ENCODE measurements around the gene B3GNT4. TPM values are rescaled to one million over a fixed set of nuclear protein-coding genes. Genes with fewer than 3 reads are reported as not detected.
"Not testable (repeated sequence)": the region's sequence is repeated elsewhere in the genome, so short reads cannot be mapped to it uniquely, and the experiment has no call there.

The B3GNT4 gene
- total and polyA plus RNA-seq, 2 donors (not counting 1 experiment from before 2014, with no cell fraction given), result not detected

DNA sequence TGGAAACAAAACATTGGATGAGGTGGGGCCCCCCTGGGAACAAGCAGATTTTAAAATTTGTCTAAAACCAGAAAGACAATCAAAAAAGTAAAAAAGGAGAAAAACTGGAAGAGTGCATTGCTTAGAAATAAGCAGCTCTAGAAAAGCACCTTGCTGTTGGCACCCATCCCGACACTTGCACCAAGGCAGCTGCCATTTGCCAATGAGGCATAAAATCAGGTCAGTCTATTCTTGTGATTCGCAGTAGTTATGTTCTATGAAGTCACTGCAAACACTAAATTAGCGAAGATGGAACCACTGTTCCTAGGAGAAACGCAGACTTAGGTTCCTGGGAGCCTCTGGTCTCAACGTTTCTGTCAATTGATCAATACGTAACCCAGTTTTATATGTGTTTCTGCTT lies 46.5 kb downstream of the B3GNT4 start:
- intact Hi-C loops (cut with micrococcal nuclease), result no loop called here
- H3K9me3 Mint-ChIP-seq (ENCODE audit: insufficient read depth), result no peaks in the 10 kb centered on the region

DNA sequence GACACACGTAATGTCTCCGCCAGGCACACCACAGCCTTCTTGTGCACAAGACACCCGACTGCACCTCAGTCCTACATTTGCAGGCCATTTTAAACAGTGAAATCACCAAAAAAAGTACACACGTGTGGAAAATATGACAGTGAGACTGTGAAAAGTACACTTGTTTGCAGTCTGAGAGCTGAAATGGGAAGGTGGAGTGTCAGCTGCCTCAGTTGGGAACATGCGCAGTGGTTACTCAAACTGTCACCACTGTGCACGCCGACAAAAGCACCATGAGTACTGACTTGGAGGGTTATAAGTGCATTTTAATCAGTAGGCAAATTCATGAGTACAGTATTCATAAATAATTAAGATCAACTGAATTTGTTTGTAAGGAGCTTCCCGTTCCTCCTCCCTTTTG lies 47.0 kb downstream of the B3GNT4 start:
- CTCF ChIA-PET, result interaction anchor here (0.5 kb wide), 1 partner anchor 1107 kb away, joined by 3 read pairs; no protein-coding TSS in a partner anchor
- no peaks in the 10 kb centered on the region for H3K27me3 ChIP-seq (replicated peaks in 1 of 4; ENCODE audit: control extremely low read depth in 1 of 4, control insufficient read depth in 3 of 4, insufficient read depth in 4 of 4, low read length in 3 of 4)
- no peak for DNase-seq
- no peak overlapping the region for H3K27ac ChIP-seq (ENCODE audit: low read length in 2 of 2)
- Mint-ChIP-seq H3K4me1 (no peaks in the 10 kb centered on the region), H3K9me3 (ENCODE audit: insufficient read depth) (no peaks in the 10 kb centered on the region), H3K27me3 (no peaks in the 10 kb centered on the region), H3K4me3 (no peak overlapping the region), H3K27ac (no peak overlapping the region)
- ATAC-seq (ENCODE audit: low read depth), result no peak
- TF ChIP-seq, protein P1, sequence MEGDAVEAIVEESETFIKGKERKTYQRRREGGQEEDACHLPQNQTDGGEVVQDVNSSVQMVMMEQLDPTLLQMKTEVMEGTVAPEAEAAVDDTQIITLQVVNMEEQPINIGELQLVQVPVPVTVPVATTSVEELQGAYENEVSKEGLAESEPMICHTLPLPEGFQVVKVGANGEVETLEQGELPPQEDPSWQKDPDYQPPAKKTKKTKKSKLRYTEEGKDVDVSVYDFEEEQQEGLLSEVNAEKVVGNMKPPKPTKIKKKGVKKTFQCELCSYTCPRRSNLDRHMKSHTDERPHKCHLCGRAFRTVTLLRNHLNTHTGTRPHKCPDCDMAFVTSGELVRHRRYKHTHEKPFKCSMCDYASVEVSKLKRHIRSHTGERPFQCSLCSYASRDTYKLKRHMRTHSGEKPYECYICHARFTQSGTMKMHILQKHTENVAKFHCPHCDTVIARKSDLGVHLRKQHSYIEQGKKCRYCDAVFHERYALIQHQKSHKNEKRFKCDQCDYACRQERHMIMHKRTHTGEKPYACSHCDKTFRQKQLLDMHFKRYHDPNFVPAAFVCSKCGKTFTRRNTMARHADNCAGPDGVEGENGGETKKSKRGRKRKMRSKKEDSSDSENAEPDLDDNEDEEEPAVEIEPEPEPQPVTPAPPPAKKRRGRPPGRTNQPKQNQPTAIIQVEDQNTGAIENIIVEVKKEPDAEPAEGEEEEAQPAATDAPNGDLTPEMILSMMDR (IDR thresholded peaks at IDR 0.05), result no peak
- no peak for TF ChIP-seq EZH2 (IDR thresholded peaks at IDR 0.05; ENCODE audit: borderline replicate concordance, insufficient read depth, low read depth, low read length, poor library complexity, severe bottlenecking)
- intact Hi-C loops (cut with micrococcal nuclease), result no loop called here
- H3K4me1 ChIP-seq (ENCODE audit: control insufficient read depth in 2 of 2, insufficient read depth in 2 of 2, low read length in 2 of 2), result no peaks in the 10 kb centered on the region
- H3K4me3 ChIP-seq (ENCODE audit: control extremely low read depth in 1 of 5, extremely low read depth in 1 of 5, insufficient read depth in 1 of 5, low read depth in 2 of 5, low read length in 4 of 5), result no peak overlapping the region
- peaks cover 2 to 40% of the 10 kb centered on the region in 2 experiments for H3K36me3 ChIP-seq (replicated peaks in 1 of 2; ENCODE audit: control extremely low read depth in 1 of 2, control insufficient read depth in 1 of 2, extremely low read depth in 1 of 2, insufficient read depth in 2 of 2, low read length in 1 of 2)
- H2AFZ ChIP-seq (ENCODE audit: insufficient read depth, low read depth, low read length, poor library complexity, severe bottlenecking), result no peak overlapping the region
- POLR2A ChIA-PET, result no interaction called here
- peaks cover 35% of the 10 kb centered on the region for H3K79me2 ChIP-seq (ENCODE audit: control insufficient read depth, insufficient read depth, low read length)
- no peak overlapping the region for H3K4me2 ChIP-seq (replicated peaks; ENCODE audit: low read depth, low read length, poor library complexity, severe bottlenecking)
- no peaks in the 10 kb centered on the region for H3K9me3 ChIP-seq (ENCODE audit: control extremely low read depth in 1 of 3, control insufficient read depth in 2 of 3, insufficient read depth in 1 of 3, low read length in 2 of 3)
- H3K9ac ChIP-seq (ENCODE audit: low read length), result no peak overlapping the region
- H4K20me1 ChIP-seq (ENCODE audit: control insufficient read depth, insufficient read depth, low read length, poor library complexity, severe bottlenecking), result peaks cover 26% of the 10 kb centered on the region
- WGBS (ENCODE audit: insufficient coverage), result 92% methylated on average over 5 of the region's 8 CpGs

More for the DNA sequence above, 46.5 kb downstream of the B3GNT4 start:
- ATAC-seq (ENCODE audit: low read depth) (no peak), DNase-seq (no peak)
- Mint-ChIP-seq H3K4me1 (no peaks in the 10 kb centered on the region), H3K27ac (no peak overlapping the region), H3K4me3 (no peak overlapping the region), H3K27me3 (no peaks in the 10 kb centered on the region)
- ChIA-PET CTCF (no interaction called here), POLR2A (no interaction called here)
- Histone ChIP-seq H3K9ac (ENCODE audit: low read length) (no peak overlapping the region), H4K20me1 (ENCODE audit: control insufficient read depth, insufficient read depth, low read length, poor library complexity, severe bottlenecking) (peaks cover 26% of the 10 kb centered on the region), H3K4me3 (ENCODE audit: control extremely low read depth in 1 of 5, extremely low read depth in 1 of 5, insufficient read depth in 1 of 5, low read depth in 2 of 5, low read length in 4 of 5) (no peak overlapping the region), H3K4me2 (replicated peaks; ENCODE audit: low read depth, low read length, poor library complexity, severe bottlenecking) (no peak overlapping the region), H3K79me2 (ENCODE audit: control insufficient read depth, insufficient read depth, low read length) (peaks cover 33% of the 10 kb centered on the region), H3K27ac (ENCODE audit: low read length in 2 of 2) (no peak overlapping the region), H3K27me3 (replicated peaks in 1 of 4; ENCODE audit: control extremely low read depth in 1 of 4, control insufficient read depth in 3 of 4, insufficient read depth in 4 of 4, low read length in 3 of 4) (no peaks in the 10 kb centered on the region), H3K9me3 (ENCODE audit: control extremely low read depth in 1 of 3, control insufficient read depth in 2 of 3, insufficient read depth in 1 of 3, low read length in 2 of 3) (no peaks in the 10 kb centered on the region), H3K4me1 (ENCODE audit: control insufficient read depth in 2 of 2, insufficient read depth in 2 of 2, low read length in 2 of 2) (no peaks in the 10 kb centered on the region), H3K36me3 (replicated peaks in 1 of 2; ENCODE audit: control extremely low read depth in 1 of 2, control insufficient read depth in 1 of 2, extremely low read depth in 1 of 2, insufficient read depth in 2 of 2, low read length in 1 of 2) (peaks cover 2 to 38% of the 10 kb centered on the region in 2 experiments), H2AFZ (ENCODE audit: insufficient read depth, low read depth, low read length, poor library complexity, severe bottlenecking) (no peak overlapping the region)
- TF ChIP-seq, protein P1 (IDR thresholded peaks at IDR 0.05), result no peak
- TF ChIP-seq EZH2 (IDR thresholded peaks at IDR 0.05; ENCODE audit: borderline replicate concordance, insufficient read depth, low read depth, low read length, poor library complexity, severe bottlenecking), result no peak
- WGBS (ENCODE audit: insufficient coverage), result 100% methylated on average over 3 of the region's 6 CpGs

DNA sequence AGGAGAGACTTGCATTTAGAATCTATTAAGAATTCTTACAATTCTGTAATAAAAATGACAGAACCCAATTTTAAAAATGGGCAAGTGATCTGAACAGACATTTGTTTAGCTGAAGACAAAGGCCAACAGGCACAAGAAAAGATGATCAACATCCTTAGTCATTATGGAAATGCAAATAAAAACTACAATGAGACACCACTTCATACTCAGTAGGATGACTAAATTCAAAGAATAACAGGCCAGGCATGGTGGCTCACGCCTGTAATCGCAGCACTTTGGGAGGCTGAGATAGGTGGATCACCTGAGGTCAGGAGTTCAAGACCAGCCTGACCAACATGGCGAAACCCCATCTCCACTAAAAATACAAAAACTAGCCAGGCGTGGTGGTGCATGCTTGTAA lies 55.0 kb downstream of the B3GNT4 start:
- H3K9me3 ChIP-seq (ENCODE audit: control extremely low read depth in 1 of 3, control insufficient read depth in 2 of 3, insufficient read depth in 1 of 3, low read length in 2 of 3); H3K9ac ChIP-seq (ENCODE audit: low read length); H3K27me3 Mint-ChIP-seq; H3K27me3 ChIP-seq (replicated peaks in 1 of 4; ENCODE audit: control extremely low read depth in 1 of 4, control insufficient read depth in 3 of 4, insufficient read depth in 4 of 4, low read length in 3 of 4); H3K9me3 Mint-ChIP-seq (ENCODE audit: insufficient read depth); ATAC-seq (ENCODE audit: low read depth); H3K27ac ChIP-seq (ENCODE audit: low read length in 2 of 2); intact Hi-C loops (cut with micrococcal nuclease); H2AFZ ChIP-seq (ENCODE audit: insufficient read depth, low read depth, low read length, poor library complexity, severe bottlenecking); H3K4me1 ChIP-seq (ENCODE audit: control insufficient read depth in 2 of 2, insufficient read depth in 2 of 2, low read length in 2 of 2); H3K4me1 Mint-ChIP-seq; H3K27ac Mint-ChIP-seq; POLR2A ChIA-PET; H3K4me3 ChIP-seq (ENCODE audit: control extremely low read depth in 1 of 5, extremely low read depth in 1 of 5, insufficient read depth in 1 of 5, low read depth in 2 of 5, low read length in 4 of 5); DNase-seq; H3K4me2 ChIP-seq (replicated peaks; ENCODE audit: low read depth, low read length, poor library complexity, severe bottlenecking); H3K4me3 Mint-ChIP-seq; CTCF ChIA-PET: not testable (repeated sequence)
- Histone ChIP-seq H4K20me1 (ENCODE audit: control insufficient read depth, insufficient read depth, low read length, poor library complexity, severe bottlenecking) (peaks cover 19% of the 10 kb centered on the region), H3K36me3 (replicated peaks in 1 of 2; ENCODE audit: control extremely low read depth in 1 of 2, control insufficient read depth in 1 of 2, extremely low read depth in 1 of 2, insufficient read depth in 2 of 2, low read length in 1 of 2) (peaks cover 5 to 68% of the 10 kb centered on the region in 2 experiments), H3K79me2 (ENCODE audit: control insufficient read depth, insufficient read depth, low read length) (peaks cover 31% of the 10 kb centered on the region)
- WGBS (ENCODE audit: insufficient coverage), result 100% methylated on average over 2 of the region's 4 CpGs
